CMK (cell line): Measurements from ENCODE around the gene ACHE.
"Not testable (repeated sequence)": the region's sequence is repeated elsewhere in the genome, so short reads cannot be mapped to it uniquely, and the experiment has no call there.

ENCODE experiments used
- DNase-seq: peaks from one replicate; pipeline ENCODE4 v3.0.0-alpha.2; 2010; ENCODE audit warnings: low read depth

The ACHE gene

GRCh38 chr7:100895701-100895955, at the start of gene ACHE:
Gene ACHE (minus strand): TSS chr7:100895888. CDS start chr7:100894232, 1,656 bp downstream.
- no peak for DNase-seq

GRCh38 chr7:100944138-100944537, 48.5 kb upstream of the ACHE start:
- DNase-seq: no peak

GRCh38 chr7:100943693-100944092, 48.0 kb upstream of the ACHE start:
- DNase-seq: no peak

DNA sequence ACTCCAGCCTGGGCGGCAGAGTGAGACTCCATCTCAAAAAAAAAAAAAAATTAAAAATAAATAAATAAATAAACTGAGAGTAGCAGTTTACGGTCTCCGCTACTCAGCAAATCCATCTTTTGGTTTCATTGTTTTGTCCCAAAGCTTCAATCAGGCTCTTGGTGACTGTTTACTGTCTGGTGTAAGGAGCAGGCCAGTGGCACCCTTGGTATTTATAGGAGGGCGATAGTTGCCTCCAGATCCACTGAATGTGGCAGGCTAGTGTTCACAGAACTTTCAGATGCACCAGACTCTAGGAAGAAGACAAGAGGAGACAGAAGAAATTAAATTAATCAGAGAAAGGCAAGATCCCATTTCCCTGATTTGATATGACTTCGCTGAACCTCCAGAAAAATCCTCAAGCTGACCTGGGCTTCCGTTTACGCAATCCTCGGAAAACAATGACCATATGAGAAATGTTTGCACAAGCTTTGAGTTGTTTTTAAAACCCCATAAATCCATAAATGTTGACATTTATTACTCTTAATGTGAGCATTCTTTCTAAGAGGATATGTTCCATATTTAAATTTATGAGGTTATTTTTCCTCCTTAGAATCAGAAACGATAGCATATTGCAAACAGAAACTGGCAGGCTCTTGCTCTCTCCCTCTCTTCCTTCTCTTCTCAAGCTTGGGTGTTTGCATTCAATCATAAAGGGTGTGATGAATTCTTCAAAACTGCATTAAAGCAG, 46.5 kb upstream of the ACHE start:
- no peak for DNase-seq

- DNase-seq: not testable (repeated sequence)
Measured at GRCh38 chr7:100936167-100936566, 40.5 kb upstream of the ACHE start.

GRCh38 chr7:100935381-100935780, 39.7 kb upstream of the ACHE start:
- DNase-seq: not testable (repeated sequence)

DNA sequence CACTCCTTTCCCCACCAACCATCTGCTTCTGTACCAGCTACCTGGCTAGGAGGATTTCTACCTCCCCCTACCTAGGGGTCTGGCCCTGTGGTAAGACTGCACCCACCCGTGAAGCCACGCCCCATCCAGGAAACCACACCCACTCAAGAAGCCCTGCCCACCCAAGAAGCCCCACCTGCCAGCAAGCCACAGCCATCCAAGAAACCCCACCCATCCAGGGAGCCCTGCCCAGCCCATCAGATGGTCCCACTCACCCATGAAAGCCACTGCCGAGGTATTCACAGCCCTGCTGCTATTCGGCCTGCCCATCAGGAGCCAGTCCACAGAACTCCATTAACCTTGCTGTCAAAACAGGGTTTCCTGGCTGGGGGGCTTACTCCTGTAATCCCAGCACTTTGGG, 38.0 kb upstream of the ACHE start:
- no peak for DNase-seq

GRCh38 chr7:100929808-100930174, 34.1 kb upstream of the ACHE start:
- DNase-seq: no peak

GRCh38 chr7:100923616-100924015, 27.9 kb upstream of the ACHE start:
- not testable (repeated sequence) for DNase-seq

- DNase-seq: no peak
Measured at GRCh38 chr7:100921039-100921438, 25.4 kb upstream of the ACHE start.

DNA sequence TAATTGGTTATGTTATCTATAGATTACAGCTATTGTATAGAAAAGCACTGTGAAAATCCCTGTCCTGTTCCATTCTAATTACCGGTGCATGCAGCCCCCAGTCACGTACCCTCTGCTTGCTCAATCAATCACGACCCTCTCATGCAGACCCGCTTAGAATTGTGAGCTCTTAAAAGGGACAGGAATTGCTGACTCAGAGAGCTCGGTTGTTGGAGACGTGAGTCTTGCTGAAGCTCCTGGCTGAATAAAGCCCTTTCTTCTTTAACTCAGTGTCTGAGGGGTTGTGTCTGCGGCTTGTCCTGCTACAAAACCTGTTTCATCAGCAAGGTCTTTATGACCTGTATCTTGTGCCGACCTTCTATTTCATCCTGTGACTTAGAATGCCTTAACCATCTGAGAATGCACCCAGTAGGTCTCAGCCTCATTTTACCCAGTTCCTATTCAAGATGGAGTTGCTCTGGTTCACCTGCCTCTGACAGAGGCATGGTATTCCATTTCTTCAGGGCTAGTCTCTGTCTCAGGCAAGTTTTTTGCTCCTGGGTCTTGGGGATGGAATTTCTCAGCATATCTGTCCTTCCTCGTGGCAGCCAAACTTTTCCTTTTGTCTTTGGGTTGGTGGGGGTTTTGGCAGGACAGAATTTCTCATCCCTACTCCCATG, 24.2 kb upstream of the ACHE start:
- DNase-seq: not testable (repeated sequence)

- not testable (repeated sequence) for DNase-seq
Measured at GRCh38 chr7:100919335-100919734, 23.6 kb upstream of the ACHE start.

DNA sequence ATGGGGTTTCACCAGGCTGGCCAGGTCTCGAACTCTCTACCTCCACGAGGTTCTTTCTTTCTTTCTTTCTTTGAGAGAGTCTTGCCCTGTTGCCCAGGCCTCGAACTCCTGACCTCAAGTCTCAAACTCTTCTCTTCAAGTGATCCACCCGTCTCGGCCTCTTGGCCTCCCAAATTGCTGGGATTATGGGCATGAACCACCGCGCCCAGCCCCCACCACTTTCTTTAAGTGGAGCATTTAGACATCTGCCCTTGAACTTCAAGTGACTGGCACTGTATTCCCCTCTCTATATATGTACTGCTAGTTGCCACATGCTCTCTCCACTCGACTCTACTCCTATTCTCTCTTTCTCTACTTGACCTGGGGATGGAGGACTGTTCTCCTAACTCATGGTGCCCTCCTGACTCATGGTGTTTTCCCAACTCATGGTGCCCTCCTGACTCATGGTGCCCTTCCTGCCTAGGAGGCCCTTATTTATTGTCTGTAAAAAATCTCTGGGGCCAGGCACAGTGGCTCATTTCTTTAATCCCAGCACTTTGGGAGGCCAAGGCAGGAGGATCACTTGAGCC, 19.3 kb upstream of the ACHE start:
- no peak for DNase-seq

- no peak for DNase-seq
Measured at GRCh38 chr7:100914208-100914878, 18.7 kb upstream of the ACHE start.

DNA sequence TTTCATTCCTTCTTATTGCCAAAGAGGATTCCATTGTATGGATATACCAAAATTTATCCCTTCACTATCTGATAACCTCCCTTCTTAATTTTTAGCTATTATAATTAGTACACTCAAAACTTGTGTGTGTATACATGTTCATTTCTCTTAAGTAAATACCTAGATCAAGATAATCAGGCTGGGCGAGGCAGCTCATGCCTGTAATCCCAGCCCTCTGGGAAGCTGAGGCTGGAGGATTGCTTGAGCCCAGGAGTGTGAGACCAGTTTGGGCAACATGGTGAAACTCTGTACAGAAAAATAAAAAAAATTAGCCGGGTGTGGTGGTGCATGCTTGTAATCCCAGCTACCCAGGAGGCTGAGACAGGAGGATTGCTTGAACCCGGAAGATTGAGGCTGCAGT, 15.8 kb upstream of the ACHE start:
- DNase-seq: no peak

GRCh38 chr7:100910443-100910842, 14.8 kb upstream of the ACHE start:
- not testable (repeated sequence) for DNase-seq

- DNase-seq: no peak
Measured at GRCh38 chr7:100908512-100908911, 12.8 kb upstream of the ACHE start.

DNA sequence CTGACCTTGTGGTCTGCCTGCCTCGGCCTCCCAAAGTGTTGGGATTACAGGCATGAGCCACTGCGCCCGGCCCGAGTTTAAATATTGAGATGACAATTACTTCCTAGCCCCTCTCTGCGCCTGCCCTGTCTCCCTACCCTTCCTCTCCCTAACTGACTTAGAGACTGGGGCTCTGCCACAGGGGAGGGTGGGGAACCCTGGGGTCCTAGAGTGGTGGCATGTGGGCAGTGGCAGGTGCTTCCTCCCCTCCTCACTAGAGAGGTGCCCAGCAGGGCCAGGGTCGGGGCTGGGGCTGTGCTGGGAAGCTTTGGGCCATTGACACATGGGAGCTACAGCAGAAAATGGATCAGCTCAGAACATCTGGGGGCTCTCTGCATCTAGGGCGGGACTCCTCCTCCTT, 7.0 kb upstream of the ACHE start:
- DNase-seq: no peak

- no peak for DNase-seq
Measured at GRCh38 chr7:100901921-100902332, 6.2 kb upstream of the ACHE start.

- DNase-seq: no peak
Measured at GRCh38 chr7:100900978-100901377, 5.3 kb upstream of the ACHE start.

- DNase-seq: no peak
Measured at GRCh38 chr7:100899432-100899831, 3.7 kb upstream of the ACHE start.

DNA sequence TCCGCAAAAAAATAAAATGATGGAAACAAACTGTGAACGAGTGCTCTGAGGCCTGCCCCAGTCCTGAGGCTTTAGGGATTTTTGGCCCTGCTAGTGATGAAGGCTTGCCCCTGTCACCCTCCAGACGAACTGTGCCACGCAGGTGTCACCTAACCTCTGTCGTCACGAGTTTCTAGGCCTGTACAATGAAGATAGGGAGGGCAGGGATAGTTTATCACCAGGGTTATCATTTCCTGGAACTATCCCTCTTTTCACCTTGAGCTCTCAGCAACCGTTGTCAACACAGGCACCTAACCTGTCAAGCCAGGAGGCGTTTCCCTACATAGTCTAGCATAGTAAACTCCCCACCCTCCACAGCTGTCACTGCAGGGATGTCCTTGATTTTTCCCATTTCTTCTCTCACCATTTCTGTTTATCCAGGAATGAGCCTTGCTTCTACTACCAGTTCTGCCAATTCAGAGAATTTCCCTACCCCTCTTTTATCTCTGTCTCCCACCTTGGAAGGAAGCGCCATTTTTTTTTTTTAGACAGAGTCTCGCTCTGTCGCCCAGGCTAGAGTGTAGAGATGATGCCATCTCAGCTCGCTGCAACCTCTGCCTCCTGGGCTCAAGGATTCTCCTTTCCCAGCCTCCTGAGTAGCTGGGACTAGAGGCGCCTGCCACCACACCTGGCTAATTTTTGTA, 2.2 kb upstream of the ACHE start:
- DNase-seq: no peak
